GM18868 (cell line): ENCODE results near the gene SSUH2.

Experiments
- ATAC-seq: cut with Tn5 transposase; IDR thresholded peaks from one replicate; pipeline ENCODE4 v1.9.1; 2021; ENCODE audit warnings: mild to moderate bottlenecking, moderate library complexity; ENCODE audit not compliant: unreplicated experiment

The SSUH2 gene

GRCh38 chr3:8618950-8619349 lies 25.6 kb downstream of the SSUH2 start:
- no peak for ATAC-seq

- no peak for ATAC-seq
Observed at GRCh38 chr3:8617921-8618320, 26.7 kb downstream of the SSUH2 start.

- no peak for ATAC-seq
Observed at GRCh38 chr3:8610951-8611350, 33.6 kb downstream of the SSUH2 start.

GRCh38 chr3:8608791-8609467 lies 35.7 kb downstream of the SSUH2 start:
- ATAC-seq, result no peak

GRCh38 chr3:8608041-8608790 lies 36.4 kb downstream of the SSUH2 start:
- no peak for ATAC-seq

- no peak for ATAC-seq
Observed at GRCh38 chr3:8607234-8608040, 37.2 kb downstream of the SSUH2 start.

GRCh38 chr3:8606701-8607231 lies 37.8 kb downstream of the SSUH2 start:
- no peak for ATAC-seq

GRCh38 chr3:8604988-8605387 lies 39.6 kb downstream of the SSUH2 start:
- no peak for ATAC-seq

GRCh38 chr3:8604006-8604405 lies 40.6 kb downstream of the SSUH2 start:
- ATAC-seq, result no peak

GRCh38 chr3:8603115-8603710 lies 41.4 kb downstream of the SSUH2 start:
- no peak for ATAC-seq

- no peak for ATAC-seq
Observed at GRCh38 chr3:8600457-8600856, 44.1 kb downstream of the SSUH2 start.

GRCh38 chr3:8599146-8599545 lies 45.5 kb downstream of the SSUH2 start:
- no peak for ATAC-seq

- no peak for ATAC-seq
Observed at GRCh38 chr3:8597219-8597853, 47.3 kb downstream of the SSUH2 start.

- no peak for ATAC-seq
Observed at GRCh38 chr3:8596321-8597218, 48.0 kb downstream of the SSUH2 start.

GRCh38 chr3:8595695-8596115 lies 48.9 kb downstream of the SSUH2 start:
- no peak for ATAC-seq

GRCh38 chr3:8595252-8595651 lies 49.3 kb downstream of the SSUH2 start:
- no peak for ATAC-seq

- ATAC-seq, result no peak
Observed at GRCh38 chr3:8593021-8593827, 51.4 kb downstream of the SSUH2 start.

GRCh38 chr3:8589880-8590556 lies 54.6 kb downstream of the SSUH2 start:
- ATAC-seq, result no peak
